Upper lobe of left lung (tissue), 6 donors: ENCODE results near the gene PPP1R9B. TPM values are rescaled to one million over a fixed set of nuclear protein-coding genes. Genes with fewer than 3 reads are reported as not detected.

Source experiments
- ATAC-seq, 2 donors: fragments of 200-7000 bp; cut with Tn5 transposase; one replicate each; pipeline ENCODE4 v1.9.1; 2022; ENCODE audit warnings: mild to moderate bottlenecking in 2 of 2, moderate library complexity in 2 of 2; ENCODE audit not compliant: low FRiP score in 2 of 2
- DNase-seq, 2 donors: peaks; one replicate each; pipeline ENCODE4 v3.0.0-alpha.2; 2019 to 2020
- H3K27ac ChIP-seq, 4 donors: fragments of 200-600 bp; sonication (generic); one replicate each; pipeline ENCODE4 v1.5.1; 2016 to 2019
- H3K27me3 ChIP-seq, 4 donors: fragments of 200-600 bp; sonication (generic); one replicate each; pipeline ENCODE4 v1.5.1; 2017 to 2019
- H3K36me3 ChIP-seq, 4 donors: fragments of 200-600 bp; sonication (generic); one replicate each; pipeline ENCODE4 v1.5.1; 2016 to 2019
- H3K4me1 ChIP-seq, 4 donors: fragments of 200-600 bp; sonication (generic); one replicate each; pipeline ENCODE4 v1.5.1; 2018 to 2019
- H3K4me3 ChIP-seq, 4 donors: fragments of 200-600 bp; sonication (generic); one replicate each; pipeline ENCODE4 v1.5.1; 2017 to 2019; ENCODE audit warnings: mild to moderate bottlenecking in 2 of 4, moderate library complexity in 1 of 4
- H3K9me3 ChIP-seq, 4 donors: fragments of 200-600 bp; sonication (generic); one replicate each; pipeline ENCODE4 v1.5.1; 2018 to 2019
- CTCF ChIP-seq, 6 experiments: fragments of 450-650 bp in 4 of 6; fragments of 200-600 bp in 2 of 6; sonication (generic) in 2 of 6; IDR thresholded peaks; one replicate each; pipeline ENCODE4 v1.5.1; 2016 to 2019; ENCODE audit warnings: antibody characterized with exemption in 6 of 6
- EP300 ChIP-seq, 4 donors: sonication (generic); formaldehyde crosslinking; IDR thresholded peaks; one replicate each; pipeline ENCODE4 v1.5.1; 2017; ENCODE audit warnings: antibody characterized with exemption in 4 of 4, control low read depth in 2 of 4
- POLR2A ChIP-seq, 4 donors: fragments of 450-650 bp; IDR thresholded peaks; one replicate each; pipeline ENCODE4 v1.5.1; 2016 to 2017; ENCODE audit warnings: antibody characterized with exemption in 4 of 4, mild to moderate bottlenecking in 2 of 4
- POLR2AphosphoS5 ChIP-seq, 2 donors: sonication (generic); formaldehyde crosslinking; IDR thresholded peaks; one replicate each; pipeline ENCODE4 v1.5.1; 2017; ENCODE audit warnings: antibody characterized with exemption in 2 of 2
- WGBS, 2 donors: methylation state at CpG; one replicate each; pipeline ENCODE4 v1.1.5; 2017 to 2018; 5-methylcytosine and 5-hydroxymethylcytosine counted together
- total RNA-seq, 6 donors: library from RNA; depleted of rRNA in 4 of 6; stranded (reverse); fragments of >200 nt in 4 of 6; gene quantifications; one replicate each; pipeline versions ENCODE4 v1.1.0 to v1.2.1, GENCODE V29; 2016 to 2021
- donor health status: DM: no; HTN: no; CAD: no; lungs with moderate emphysema.
- donor health status: DM: no; HTN: yes; CAD: no; lungs with severe emphysema.

PPP1R9B gene
- total RNA-seq, 6 donors from 2014 or later: 37.5 to 121 (median 74.7) TPM

GRCh38 chr17:50146230-50146926 lies 4.1 kb downstream of the PPP1R9B start:
- H3K4me3 ChIP-seq: peak overlapping the region; percentile 3 to 94 (median 79)
- 73 to 75% methylated on average over 4 to 10 of the region's 10 CpGs for WGBS, 2 donors

GRCh38 chr17:50145532-50146229 lies 4.8 kb downstream of the PPP1R9B start:
- ATAC-seq: no peak
- Histone ChIP-seq H3K9me3 (no peaks in the 10 kb centered on the region), H3K36me3 (peaks cover 17 to 48% (median 42%) of the 10 kb centered on the region in 4 donors), H3K4me1 (peaks cover 55 to 88% (median 66%) of the 10 kb centered on the region in 4 donors), H3K27me3 (no peaks in the 10 kb centered on the region), H3K27ac (peak overlapping the region; percentile 11 to 97 (median 66)), H3K4me3 (peak overlapping the region in 1 of 4 donors; percentile 94)
- no peak for DNase-seq
- TF ChIP-seq POLR2AphosphoS5 (IDR thresholded peaks at IDR 0.05) (no peak), CTCF (IDR thresholded peaks at IDR 0.05) (no peak), EP300 (IDR thresholded peaks at IDR 0.05) (no peak), POLR2A (IDR thresholded peaks at IDR 0.05) (no peak)
- WGBS, 2 donors: 64 to 74% methylated on average over 9 to 11 of the region's 11 CpGs

More at GRCh38 chr17:50146230-50146926, 4.1 kb downstream of the PPP1R9B start:
- Histone ChIP-seq H3K4me1 (peaks cover 48 to 84% (median 62%) of the 10 kb centered on the region in 4 donors), H3K36me3 (peaks cover 12 to 41% (median 35%) of the 10 kb centered on the region in 4 donors), H3K9me3 (no peaks in the 10 kb centered on the region), H3K27me3 (no peaks in the 10 kb centered on the region), H3K27ac (peak overlapping the region; percentile 36 to 97 (median 94))
- no peak for DNase-seq
- ATAC-seq: no peak
- TF ChIP-seq CTCF (IDR thresholded peaks at IDR 0.05) (peak in 1 of 6 experiments; percentile 16), POLR2AphosphoS5 (IDR thresholded peaks at IDR 0.05) (no peak)

GRCh38 chr17:50144845-50145531 lies 5.5 kb downstream of the PPP1R9B start:
- Histone ChIP-seq H3K27me3 (no peaks in the 10 kb centered on the region), H3K9me3 (no peaks in the 10 kb centered on the region), H3K36me3 (peaks cover 17 to 55% (median 47%) of the 10 kb centered on the region in 4 donors), H3K4me3 (no peak overlapping the region), H3K27ac (peak overlapping the region in 2 of 4 donors; percentile 95 to 97), H3K4me1 (peaks cover 62 to 90% (median 73%) of the 10 kb centered on the region in 4 donors)
- TF ChIP-seq CTCF (IDR thresholded peaks at IDR 0.05) (no peak), EP300 (IDR thresholded peaks at IDR 0.05) (no peak), POLR2A (IDR thresholded peaks at IDR 0.05) (no peak), POLR2AphosphoS5 (IDR thresholded peaks at IDR 0.05) (no peak)
- DNase-seq (no peak), ATAC-seq (no peak)
- WGBS, 2 donors: 41 to 78% methylated on average over 3 to 15 of the region's 16 CpGs

GRCh38 chr17:50144355-50144754 lies 6.1 kb downstream of the PPP1R9B start:
- no peak for ATAC-seq
- peaks cover 68 to 96% (median 78%) of the 10 kb centered on the region in 4 donors for H3K4me1 ChIP-seq
- WGBS, 2 donors: 75 to 82% methylated on average over 6 of the region's 6 CpGs
- TF ChIP-seq POLR2A (IDR thresholded peaks at IDR 0.05): no peak
- peak overlapping the region in 2 of 4 donors; percentile 95 to 97 for H3K27ac ChIP-seq
- H3K9me3 ChIP-seq: no peaks in the 10 kb centered on the region
- H3K36me3 ChIP-seq: peaks cover 17 to 60% (median 50%) of the 10 kb centered on the region in 4 donors
- no peak for DNase-seq
- no peak overlapping the region for H3K4me3 ChIP-seq
- no peaks in the 10 kb centered on the region for H3K27me3 ChIP-seq
